Measurements from ENCODE around the gene ZNF462.
"Not testable (repeated sequence)": the region's sequence is repeated elsewhere in the genome, so short reads cannot be mapped to it uniquely, and the experiment has no call there.

ZNF462 gene

DNA sequence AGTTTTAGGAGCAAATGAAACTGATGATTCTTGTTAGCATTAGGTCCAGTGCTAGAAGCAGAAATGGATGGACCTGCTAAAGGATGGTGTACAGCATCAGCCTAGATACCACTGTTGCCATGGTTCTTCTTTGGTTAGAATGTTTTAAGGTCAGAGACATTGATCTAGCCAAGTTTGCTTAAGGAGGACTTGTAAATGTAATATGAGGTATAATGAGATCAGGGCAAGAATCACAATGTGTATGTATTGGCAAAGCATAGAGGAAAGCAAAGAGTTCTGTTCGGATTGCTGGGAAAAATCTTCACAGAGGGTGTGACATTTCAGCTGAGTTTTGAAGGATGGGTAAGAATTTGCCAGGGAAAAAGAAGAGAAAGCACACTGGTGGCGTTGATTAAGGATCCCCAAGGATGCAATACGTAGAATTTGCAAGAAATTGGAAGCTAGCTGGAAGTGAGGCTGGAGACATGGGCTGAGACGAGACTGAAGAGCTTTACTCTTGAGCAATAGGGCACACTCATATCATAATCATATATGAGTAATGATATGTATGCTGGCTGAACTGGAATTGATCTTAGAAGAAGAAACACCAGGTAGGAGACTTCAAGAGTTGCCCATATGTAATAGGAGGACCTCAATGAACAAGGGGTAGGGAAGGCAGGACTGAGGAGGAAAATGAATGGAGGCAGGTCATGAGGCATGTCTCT lies 102.0 kb downstream of the ZNF462 start:
- DNase-seq: no peak

GRCh38 chr9:106966481-106966880 lies 103.5 kb downstream of the ZNF462 start:
- DNase-seq: no peak

DNA sequence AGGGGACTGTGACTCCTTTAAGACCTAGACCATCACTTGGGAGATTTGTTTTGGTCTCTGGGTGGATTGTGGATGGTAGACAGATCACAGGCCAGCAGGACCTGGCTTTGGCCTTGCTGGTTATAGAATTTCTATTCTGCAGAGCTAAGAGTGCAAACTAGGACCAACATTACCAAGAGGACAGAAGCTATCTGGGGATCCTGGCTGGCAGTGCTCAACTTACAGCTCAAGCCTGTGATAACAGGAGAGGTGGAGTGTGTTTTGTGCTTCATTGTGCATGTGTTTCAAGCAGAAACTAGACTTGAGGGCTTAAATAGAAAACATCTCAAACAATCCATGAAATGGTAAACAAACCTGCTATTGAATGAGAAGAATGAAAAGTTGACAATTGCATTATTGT lies 106.7 kb downstream of the ZNF462 start:
- DNase-seq: no peak

- DNase-seq: no peak
These were observed 107.4 kb downstream of the ZNF462 start for GRCh38 chr9:106970219-106970975.

DNA sequence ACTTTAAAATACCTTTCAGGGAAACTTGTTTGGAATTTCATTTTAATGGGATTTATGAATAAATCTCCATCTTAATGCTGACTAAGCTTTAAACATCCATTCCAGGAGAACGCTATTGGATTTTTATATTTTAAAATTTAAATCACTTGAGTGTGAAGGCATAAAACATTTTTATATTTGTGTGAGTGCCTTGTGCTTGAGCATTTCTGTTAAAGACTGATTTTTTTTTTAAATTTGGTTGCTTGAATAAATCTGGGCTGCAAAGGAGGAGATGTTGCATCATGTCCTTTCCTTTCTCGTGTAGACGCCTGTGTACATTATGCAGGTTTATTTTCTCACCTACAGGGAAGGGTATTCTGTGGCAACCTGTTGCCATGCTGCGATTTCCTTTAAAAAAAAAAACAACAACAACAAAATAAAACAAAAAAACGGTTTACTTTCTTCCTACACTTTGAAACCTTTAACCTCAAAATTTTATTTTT lies 108.1 kb downstream of the ZNF462 start:
- no peak for DNase-seq

- DNase-seq: no peak
These were observed 109.1 kb downstream of the ZNF462 start for GRCh38 chr9:106972082-106972481.

DNA sequence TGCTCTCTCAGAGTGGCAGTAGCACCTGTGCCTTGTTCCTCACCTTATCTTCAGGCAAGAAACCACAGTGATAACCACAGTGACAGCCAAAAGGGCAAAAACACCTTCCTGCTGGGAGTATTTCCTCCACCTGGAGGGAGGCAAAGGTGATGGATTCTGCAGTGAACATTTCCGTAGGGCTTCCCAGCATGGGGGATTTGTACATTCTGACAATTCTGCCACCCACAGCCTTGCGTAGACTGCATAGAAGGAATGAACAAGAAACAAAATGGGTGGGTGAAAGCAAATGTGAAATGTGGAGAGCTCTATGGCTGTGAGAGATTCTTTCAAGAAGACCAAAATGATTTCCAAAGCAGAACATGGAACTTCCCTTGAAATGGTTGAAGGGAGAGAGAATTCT lies 111.4 kb downstream of the ZNF462 start:
- DNase-seq: no peak

DNA sequence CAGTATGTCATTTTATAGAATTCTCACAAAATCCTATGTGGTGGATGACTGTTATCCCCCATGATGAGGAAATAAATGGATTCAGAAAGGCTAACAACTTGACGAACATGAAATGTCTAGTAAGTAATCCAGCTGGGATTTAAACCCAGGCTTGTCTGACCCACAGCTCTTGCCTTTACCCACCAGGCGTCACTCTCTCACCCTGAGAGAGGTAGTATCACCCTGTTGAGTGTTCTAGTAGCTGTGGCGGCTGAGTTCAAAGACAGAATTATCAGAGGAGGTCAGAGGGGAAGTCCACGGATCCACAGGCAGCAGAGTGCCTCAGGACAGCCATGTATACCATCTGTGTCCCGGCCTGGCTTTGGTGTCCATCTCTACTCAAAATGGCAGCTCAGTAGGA lies 113.8 kb downstream of the ZNF462 start:
- no peak for DNase-seq

DNA sequence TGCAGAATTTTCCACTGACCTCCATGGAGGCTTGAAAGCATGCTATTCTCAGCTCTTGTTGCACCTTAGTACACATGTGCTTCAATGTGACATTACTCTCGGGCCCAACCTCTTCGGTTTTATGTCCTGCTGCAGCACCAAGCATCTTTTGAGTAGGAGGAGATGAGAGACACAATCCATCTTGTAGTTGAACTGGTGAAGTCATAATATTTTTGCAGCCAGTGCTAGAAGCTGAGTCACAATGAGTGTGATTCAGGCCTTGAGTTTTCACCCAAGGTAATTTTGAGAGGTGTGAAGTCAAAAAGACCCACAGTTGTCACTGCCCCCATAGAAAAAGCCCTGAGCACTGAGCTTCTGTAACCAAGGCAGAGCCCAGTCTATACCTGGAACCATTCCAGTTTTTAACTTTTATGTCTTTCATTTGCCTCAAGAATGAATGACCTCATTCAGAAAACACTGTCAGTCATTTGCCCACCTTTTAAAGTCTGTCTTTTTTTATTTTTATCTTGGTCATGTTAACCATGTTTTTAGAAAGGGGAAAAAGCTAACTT lies 117.7 kb downstream of the ZNF462 start:
- DNase-seq: peak; percentile 46

GRCh38 chr9:106981396-106982287 lies 118.7 kb downstream of the ZNF462 start:
- peak; percentile 47 for DNase-seq

DNA sequence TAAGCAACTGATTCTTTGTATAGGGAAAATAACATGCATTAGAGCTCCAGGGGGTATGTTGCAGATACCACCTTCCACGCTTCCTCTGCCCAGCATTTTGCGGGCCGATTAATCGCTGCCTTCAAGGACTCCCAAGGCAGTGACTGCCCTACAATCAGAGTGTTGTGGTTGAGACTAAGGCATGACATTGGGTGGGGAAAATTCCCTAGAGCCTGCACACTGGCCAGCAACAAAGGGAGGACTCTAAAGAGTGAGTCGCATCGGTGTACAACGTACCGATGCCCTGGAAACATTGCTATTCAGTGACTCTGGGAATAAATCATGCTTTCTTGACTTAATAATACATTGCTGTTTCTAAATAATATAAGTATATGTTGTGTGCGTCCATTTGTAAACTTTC lies 119.7 kb downstream of the ZNF462 start:
- DNase-seq: no peak

- no peak for DNase-seq
These were observed 120.4 kb downstream of the ZNF462 start for GRCh38 chr9:106983346-106983745.

DNA sequence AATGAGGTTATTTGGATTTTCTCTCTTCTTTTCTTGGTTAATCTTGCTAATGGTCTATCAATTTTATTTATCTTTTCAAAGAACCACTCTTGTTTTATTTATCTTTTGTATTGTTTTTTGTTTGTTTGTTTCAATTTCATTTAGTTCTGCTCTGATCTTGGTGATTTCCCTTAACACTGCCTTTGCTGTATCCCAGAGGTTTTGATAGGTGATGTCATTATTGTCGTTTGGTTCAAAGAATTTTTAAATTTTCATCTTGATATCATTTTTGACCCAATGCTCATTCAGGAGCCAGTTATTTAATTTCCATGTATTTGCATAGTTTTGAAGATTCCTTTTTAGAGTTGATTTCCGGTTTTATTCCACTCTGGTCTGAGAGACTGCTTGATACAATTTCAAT lies 126.9 kb downstream of the ZNF462 start:
- not testable (repeated sequence) for DNase-seq

- no peak for DNase-seq
These were observed 129.2 kb downstream of the ZNF462 start for GRCh38 chr9:106992186-106992585.

DNA sequence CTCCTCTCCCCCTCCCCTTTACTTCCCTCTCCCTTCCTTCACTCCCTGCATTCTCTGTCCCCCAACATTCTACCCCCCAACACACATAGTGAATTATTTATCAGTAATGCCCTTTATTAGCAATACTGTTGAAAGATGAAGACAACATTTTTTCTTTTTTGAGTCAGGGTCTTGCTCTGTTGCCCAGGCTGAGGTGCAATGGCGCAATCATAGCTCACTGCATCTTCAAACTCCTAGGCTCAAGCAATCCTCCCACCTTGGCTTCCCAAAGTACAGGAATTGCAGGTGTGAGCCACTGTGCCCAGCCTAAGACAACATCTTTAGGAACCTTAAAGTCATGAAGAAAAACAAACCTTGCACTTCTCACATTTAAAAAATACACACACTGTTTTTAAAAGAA lies 130.6 kb downstream of the ZNF462 start:
- DNase-seq: no peak

- no peak for DNase-seq
These were observed 131.5 kb downstream of the ZNF462 start for GRCh38 chr9:106994463-106994862.

GRCh38 chr9:107000218-107000617 lies 137.3 kb downstream of the ZNF462 start:
- no peak for DNase-seq

DNA sequence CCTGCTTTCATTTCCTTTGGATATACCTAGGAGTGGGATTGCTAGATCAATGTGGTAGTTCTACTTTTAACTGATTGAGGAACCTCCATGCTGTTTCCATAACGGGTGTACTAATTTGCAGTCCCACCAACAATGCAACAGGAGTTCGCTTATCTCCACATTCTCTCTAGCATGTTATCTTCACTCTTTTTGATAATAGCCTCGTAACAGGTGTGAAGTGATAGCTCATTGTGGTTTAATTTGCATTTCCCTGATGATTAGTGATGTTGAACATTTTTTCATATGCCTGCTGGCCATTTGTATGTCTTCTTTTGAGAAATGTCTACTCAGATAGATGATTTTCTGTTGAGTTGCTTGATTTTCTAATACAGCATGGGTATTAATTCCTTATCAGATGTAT lies 142.2 kb downstream of the ZNF462 start:
- no peak for DNase-seq

- DNase-seq: no peak
These were observed 144.4 kb downstream of the ZNF462 start for GRCh38 chr9:107007402-107007801.

- DNase-seq: no peak
These were observed 145.0 kb downstream of the ZNF462 start for GRCh38 chr9:107008011-107008410.

- DNase-seq: no peak
These were observed 145.5 kb downstream of the ZNF462 start for GRCh38 chr9:107008447-107008846.

DNA sequence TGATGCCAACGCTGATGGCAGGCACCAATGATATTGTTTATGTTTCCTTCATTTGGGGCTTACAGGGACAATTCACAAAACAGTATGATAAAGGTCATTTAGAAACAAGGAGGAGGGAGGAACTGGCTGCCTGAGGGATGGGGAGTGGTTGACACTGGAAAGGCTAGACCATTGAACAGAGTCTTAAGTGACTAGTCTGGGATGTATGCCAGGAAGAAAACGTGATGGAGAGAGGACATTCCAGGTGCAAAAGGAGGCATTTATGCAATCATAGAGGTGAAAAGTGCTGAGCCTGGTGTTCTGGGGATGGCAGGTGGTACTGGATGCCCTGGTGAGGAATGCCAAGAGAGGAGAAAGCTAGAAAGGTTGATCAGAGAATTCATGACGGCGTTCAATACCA lies 153.4 kb downstream of the ZNF462 start:
- DNase-seq: no peak

Measured in NK-92 treated with Interleukin-12 subunit alpha and Interleukin-12 subunit beta, amount 100 ng/mL, for 24 hours (cell line).